GM19467 (cell line): ENCODE data around the gene SGK2.

ENCODE experiments used
- ATAC-seq: cut with Tn5 transposase; IDR thresholded peaks from one replicate; pipeline ENCODE4 v1.9.1; 2021; ENCODE audit warnings: mild to moderate bottlenecking, moderate library complexity; ENCODE audit not compliant: unreplicated experiment

SGK2 gene

GRCh38 chr20:43558412-43559146 is at the start of gene SGK2:
Gene SGK2, plus strand, starts transcription at chr20:43559027. Its CDS starts 7,469 bp downstream, at chr20:43566496.
- no peak for ATAC-seq

GRCh38 chr20:43511879-43512278 is 46.9 kb upstream of the SGK2 start:
- no peak for ATAC-seq

GRCh38 chr20:43513372-43513930 is 45.4 kb upstream of the SGK2 start:
- ATAC-seq, result peak; percentile 3

- ATAC-seq, result peak; percentile 85
Observed at GRCh38 chr20:43513931-43514647, 44.7 kb upstream of the SGK2 start.

GRCh38 chr20:43514648-43514999 is 44.2 kb upstream of the SGK2 start:
- ATAC-seq, result peak; percentile 10

GRCh38 chr20:43515628-43516027 is 43.2 kb upstream of the SGK2 start:
- no peak for ATAC-seq

GRCh38 chr20:43516251-43516824 is 42.5 kb upstream of the SGK2 start:
- no peak for ATAC-seq

- ATAC-seq, result no peak
Observed at GRCh38 chr20:43520074-43520630, 38.7 kb upstream of the SGK2 start.

- no peak for ATAC-seq
Observed at GRCh38 chr20:43525021-43525420, 33.8 kb upstream of the SGK2 start.

- no peak for ATAC-seq
Observed at GRCh38 chr20:43528258-43528875, 30.5 kb upstream of the SGK2 start.

- no peak for ATAC-seq
Observed at GRCh38 chr20:43529051-43529450, 29.8 kb upstream of the SGK2 start.

- ATAC-seq, result no peak
Observed at GRCh38 chr20:43529457-43530153, 29.2 kb upstream of the SGK2 start.

GRCh38 chr20:43530321-43531090 is 28.3 kb upstream of the SGK2 start:
- no peak for ATAC-seq

- ATAC-seq, result no peak
Observed at GRCh38 chr20:43531091-43531443, 27.8 kb upstream of the SGK2 start.

GRCh38 chr20:43532416-43533055 is 26.3 kb upstream of the SGK2 start:
- no peak for ATAC-seq

GRCh38 chr20:43533060-43533459 is 25.8 kb upstream of the SGK2 start:
- ATAC-seq, result no peak

GRCh38 chr20:43534016-43534415 is 24.8 kb upstream of the SGK2 start:
- no peak for ATAC-seq

GRCh38 chr20:43534791-43535350 is 24.0 kb upstream of the SGK2 start:
- no peak for ATAC-seq
